Anterior cingulate cortex (tissue), 58 donors: ENCODE measurements around the gene GIGYF1.
A peak's percentile ranks its signal among the peaks of the same experiment; 100 is the strongest.

Source experiments
- DNase-seq, 58 donors: peaks; one replicate each; lab custom pipeline; 2025; lab: John Stamatoyannopoulos, UW

Gene GIGYF1

DNA sequence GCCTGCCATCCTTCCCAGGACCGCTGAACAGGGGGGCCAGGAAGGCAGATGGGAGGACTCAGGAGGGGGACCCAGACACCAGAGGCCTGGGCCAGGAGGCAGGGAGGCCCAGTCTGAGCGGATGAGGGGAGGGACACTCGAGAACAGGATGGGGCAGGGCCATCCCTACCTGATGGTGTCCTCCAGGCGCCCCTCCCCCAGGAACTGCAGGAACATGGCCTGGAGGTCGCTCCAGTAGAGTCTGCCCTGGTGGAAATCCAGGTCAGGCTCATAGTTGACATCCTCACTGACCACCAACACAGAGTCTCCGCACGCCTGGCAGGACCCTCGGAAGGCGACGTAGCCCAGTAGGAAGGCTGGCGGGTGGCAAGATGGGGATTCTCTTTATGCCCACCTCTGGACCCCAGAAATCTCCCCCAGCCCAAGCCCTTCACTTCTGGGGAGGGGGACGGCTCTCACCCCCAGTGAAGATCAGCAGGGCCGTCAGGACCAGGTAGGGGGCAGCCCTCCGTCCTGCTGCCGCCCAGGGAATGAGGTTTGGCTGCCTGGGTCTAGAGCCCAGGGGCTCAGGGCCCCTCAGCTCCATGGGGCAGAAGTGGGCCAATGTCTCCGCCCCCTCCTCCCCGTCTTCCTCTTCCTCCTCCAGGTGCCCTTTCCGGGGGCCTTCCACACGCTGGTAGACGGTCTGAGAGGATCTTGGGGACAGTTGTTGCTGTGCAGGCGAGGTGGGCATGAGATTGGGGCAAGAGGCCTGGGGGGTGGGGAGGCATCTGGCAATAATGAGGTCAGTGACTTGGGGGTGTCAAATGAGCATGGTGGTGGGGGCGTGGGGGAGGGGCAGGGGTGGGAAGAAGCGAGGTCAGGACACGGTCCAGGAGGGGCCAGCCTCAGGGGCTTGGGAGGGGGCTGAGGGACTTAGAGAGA lies 53.3 kb downstream of the GIGYF1 start:
- no peak for DNase-seq

DNA sequence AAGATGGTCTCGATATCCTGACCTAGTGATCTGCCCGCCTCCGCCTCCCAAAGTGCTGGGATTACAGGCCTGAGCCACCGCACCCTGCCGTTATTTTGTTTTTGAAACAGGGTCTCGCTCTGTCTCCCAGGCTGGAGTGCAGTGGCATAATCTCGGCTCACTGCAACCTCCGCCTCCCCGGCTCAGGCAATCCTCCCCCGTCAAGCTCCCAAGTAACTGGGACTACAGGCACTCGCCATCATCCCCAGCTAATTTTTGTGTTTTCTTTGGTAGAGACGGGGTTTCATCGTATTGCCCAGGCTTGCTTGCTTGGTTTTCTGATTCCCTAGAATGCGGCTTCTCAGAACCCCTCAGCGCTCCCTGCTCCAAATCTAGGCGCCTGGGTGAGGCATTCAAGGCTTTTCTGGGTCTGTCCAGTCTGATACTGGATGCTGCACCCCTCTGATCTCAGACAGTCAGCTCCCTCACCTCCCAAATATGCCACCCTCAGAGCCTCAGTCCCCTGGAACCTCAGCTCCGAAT lies 54.0 kb downstream of the GIGYF1 start:
- no peak for DNase-seq

DNA sequence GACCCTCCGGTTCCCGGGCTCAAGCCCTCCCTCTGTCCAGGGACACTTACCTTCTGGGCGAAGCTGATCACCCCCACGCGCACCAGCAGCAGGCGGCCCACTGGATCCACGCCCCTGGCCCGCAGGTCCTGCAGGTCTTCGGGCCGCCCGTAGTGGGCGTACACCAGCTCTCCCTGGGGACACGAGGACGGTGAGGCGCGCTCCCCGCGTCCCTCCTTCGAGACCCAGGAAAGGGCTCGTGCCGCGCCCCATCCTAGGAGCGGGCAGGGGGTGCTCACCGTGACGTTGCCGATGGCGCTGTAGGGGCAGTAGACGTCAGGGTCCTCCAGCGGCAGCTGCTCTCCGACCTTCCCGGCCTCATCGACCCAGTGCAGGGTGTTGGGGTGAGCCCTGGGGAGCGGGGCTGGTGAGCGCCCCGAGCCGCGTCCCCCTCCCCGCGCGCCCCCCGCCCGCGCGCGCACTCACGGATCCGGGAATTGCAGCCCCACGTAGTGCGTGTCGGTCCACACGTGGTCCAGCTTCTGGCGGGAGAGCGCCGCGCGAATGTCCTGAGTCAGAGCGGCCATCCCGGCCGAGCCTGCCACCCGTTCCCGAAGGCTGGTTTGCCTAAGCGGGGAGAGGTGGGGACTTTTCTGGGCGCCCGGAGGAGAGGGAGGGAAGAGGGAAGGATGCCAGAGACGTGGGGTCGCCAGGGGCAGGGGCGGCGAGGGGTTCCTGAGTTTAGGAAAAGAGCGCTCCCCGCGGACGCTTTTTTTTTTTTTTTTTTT lies 60.9 kb downstream of the GIGYF1 start:
- peak in 14 of 58 donors; percentile 5 to 46 (median 23) for DNase-seq

DNA sequence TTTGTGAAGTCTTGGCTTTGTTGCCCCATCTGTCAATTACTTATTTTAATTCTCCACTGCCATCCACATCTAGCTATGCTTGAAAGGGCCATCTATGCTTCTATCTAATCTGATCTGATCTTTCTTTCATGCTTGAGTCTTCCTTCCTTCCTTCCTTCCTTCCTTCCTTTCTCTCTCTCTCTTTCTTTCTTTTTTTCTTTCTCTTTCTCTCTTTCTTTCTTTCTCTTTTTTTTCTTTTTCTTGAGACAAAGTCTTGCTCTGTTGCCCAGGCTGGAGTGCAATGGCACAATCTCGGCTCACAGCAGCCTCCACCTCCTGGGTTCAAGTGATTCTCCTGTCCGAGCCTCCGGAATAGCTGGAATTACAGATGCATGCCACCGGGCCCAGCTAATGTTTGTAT lies 64.0 kb downstream of the GIGYF1 start:
- no peak for DNase-seq
